GM12892 (cell line): ENCODE data around the gene FAM181A.
A peak's percentile ranks its signal among the peaks of the same experiment; 100 is the strongest.

Source experiments
- DNase-seq: peaks from one replicate; pipeline ENCODE4 v3.0.0; 2011; ENCODE audit not compliant: insufficient read length
- FAIRE-seq: peaks from 2 replicates; lab custom pipeline; 2011; peaks lifted over from hg19 to GRCh38; lab: Jason Lieb, UNC
- POLR2A ChIP-seq: IDR thresholded peaks from 2 replicates; pipeline ENCODE4 v1.6.1; 2011; ENCODE audit warnings: low read depth, low read length, control low read depth
- POLR2AphosphoS5 ChIP-seq: IDR thresholded peaks from 2 replicates; pipeline ENCODE4 v1.6.1; 2011; ENCODE audit warnings: low read depth, low read length, control low read depth
- TAF1 ChIP-seq: IDR thresholded peaks from 2 replicates; pipeline ENCODE4 v1.6.1; 2011; ENCODE audit warnings: low read depth, mild to moderate bottlenecking, control low read depth, low read length, borderline replicate concordance

The FAM181A gene

DNA sequence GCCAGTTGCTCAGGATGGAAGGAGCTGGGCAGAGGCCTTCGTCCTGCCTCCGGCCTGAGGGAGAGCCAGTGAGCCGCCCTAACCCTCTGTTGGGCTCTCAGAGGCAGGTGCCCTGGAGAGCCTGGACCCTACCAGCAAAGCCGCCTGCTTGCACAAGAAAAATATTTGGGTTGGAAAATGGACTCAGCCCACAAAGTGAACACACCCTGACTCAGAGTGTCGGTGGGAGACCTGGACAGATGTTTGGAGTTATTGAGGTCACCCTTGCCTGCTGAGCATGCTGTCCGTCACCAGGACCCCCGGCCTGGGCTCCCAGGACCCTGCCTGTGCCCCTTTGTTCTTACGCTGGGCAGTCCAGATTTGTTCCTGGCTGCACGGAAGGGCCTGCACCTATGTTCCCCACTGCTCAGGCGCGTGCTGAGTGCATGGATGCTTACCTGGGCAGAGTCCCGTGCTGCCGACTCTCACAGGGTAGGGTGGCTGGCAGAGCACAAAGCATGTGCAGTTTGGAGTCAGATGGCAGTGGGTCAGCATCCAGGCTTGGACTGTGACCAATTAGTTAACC is 22.4 kb downstream of the FAM181A start:
- DNase-seq (no peak), FAIRE-seq (no peak)
- TF ChIP-seq POLR2AphosphoS5: no peak
- no peak for TF ChIP-seq TAF1
- no peak for TF ChIP-seq POLR2A

DNA sequence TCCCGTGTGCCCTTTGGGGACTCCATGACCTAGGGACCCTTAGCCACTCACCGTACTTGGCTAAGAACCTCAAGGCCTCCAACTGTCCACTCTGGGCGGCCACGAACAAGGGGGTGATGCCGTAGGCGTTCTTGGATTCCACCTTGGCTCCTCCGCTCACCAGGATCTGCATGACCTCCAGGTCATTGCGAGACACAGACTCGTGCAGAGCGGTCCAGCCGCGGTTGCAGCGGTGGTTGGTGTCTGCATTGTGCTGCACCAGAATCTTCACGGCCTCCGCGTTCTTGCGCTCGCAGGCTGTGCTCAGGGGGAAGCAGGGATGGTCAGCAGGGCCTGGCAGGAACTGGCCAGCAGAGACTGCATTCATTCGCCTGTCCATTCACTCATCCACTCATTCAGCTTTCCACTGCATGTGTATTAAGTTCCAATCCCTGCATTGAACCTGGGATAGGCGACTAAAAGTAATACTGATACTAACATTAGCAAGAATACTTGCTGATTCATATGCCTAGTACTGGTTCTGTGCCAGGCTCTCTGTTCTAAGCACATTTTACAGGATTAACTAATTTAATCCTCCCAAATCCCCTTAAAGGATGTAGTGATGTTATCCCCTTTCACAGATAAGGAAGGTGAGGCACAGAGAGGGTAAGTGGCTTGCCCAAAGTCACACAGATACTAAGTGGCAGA is 23.9 kb downstream of the FAM181A start:
- FAIRE-seq (no peak), DNase-seq (no peak)
- no peak for TF ChIP-seq TAF1
- TF ChIP-seq POLR2AphosphoS5: no peak

DNA sequence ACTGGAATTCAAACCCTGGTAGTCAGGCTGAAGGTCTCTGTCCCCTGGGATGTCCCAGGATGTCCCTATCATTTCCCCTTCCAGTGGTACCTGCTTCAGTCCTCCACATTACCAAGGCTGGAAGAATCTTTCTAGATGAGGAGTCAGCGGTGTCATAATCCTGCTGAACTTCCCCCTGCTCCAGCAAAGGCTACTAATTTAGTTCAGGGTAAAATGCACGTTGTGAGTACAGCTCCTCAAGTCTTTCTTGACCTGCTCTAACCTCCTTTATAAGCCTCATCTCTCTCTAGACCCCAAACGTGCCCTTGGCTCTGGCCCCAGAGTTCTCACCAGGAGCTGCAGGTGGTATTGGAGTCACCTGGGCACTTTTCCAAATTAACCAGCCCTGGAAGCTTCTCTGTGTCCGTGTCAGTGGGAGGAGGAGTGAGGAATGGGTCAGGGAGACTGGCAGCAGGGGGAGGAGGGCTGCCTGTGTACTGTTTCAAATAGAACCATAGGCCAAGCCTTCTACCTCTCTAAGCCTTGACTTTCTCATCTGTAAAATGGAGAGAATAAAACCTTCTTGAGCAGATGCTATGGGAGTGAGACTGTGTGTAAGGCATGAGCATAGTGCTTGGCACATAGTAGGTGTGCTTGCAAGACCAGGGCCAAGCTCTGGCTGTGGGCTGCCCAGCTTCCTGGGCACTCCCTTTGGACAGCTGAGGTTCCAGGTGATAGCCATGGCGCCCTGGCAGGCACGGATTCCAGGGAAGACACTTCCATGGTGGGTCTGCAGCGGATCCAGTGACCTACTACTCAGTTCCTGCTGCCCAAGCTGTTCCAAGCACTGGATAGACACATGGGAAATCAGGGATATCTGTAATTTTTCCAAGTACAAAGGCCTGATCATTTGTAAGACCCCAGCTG is 24.7 kb downstream of the FAM181A start:
- TF ChIP-seq TAF1 (no peak), POLR2AphosphoS5 (no peak), POLR2A (no peak)
- FAIRE-seq (no peak), DNase-seq (no peak)

DNA sequence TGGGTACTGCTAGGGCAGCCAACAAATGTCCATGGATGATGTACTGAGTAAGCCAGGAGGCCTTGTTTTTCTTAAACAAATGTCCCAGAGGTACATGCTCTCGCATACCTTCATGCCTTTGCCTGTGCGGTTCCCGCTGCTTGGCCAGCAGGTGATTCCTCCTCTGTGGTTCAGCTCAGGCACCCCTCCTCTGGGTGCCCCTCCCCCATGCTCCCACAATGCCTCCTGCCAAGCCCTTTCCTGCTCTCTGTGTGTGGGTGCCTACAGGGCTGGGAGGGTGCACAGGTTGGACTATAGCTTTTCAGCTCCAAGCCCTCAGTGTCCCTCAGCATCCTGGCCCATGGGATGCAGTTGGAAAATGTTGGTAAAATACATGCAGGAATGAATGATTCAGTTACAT is 25.7 kb downstream of the FAM181A start:
- no peak for TF ChIP-seq TAF1
- TF ChIP-seq POLR2A: no peak
- no peak for TF ChIP-seq POLR2AphosphoS5
- no peak for FAIRE-seq
- DNase-seq: no peak

DNA sequence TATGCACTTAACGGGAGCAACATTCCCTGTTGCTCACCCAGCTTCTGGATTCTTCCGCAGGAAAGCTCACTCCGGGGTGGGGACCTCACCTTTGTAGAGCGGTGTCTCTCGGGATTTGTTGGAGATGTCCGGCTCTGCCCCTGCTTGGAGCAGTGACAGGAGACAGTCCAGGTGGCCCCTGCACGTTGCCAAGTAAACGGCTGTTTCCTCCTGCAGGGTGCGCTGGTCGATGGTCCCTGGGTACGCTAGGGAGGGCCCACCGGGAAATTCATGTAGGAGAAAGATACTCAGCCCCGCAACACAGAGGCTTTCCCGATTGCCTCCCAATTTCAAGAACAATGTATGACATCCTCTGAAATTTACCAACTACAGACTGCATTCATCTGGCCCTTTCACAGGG is 26.1 kb downstream of the FAM181A start:
- DNase-seq: no peak
- no peak for FAIRE-seq
- no peak for TF ChIP-seq POLR2A

DNA sequence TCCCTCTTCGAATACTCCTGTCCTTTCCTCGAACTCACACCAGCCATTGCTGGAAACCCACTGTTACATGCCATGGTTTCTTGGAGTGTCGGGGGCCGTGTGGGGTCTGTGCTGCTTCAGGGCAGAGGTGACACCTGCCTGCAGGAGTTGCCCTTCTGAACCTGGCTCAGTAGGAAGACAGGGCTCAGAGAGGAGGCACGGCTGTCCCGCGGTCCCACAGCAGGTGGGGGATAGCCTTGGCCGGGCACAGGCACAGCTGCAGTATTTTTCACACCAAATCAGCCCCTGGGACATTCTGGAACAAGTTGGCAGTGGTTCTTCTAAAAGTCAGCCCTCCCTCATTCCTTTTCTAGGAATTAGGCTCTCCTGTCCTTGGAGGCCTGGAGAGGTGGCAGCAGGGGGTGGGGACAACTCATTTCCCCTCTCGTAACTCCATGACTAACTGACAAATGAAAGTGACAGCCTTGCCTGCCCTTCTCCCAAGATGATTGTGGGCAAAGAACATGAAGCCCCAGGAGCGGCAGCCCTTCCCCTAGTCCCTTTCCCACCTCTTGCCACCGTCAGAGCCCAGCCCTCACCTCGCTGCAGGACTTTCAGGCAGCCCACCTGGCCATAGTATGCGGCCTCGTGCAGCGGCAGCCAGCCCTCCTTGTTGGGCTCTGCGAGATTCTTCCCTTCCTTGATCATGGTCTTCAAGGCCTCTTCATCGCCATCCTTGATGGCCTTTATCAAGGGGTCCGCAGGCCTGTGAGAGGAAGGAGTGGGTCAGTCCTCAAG is 26.8 kb downstream of the FAM181A start:
- TF ChIP-seq POLR2AphosphoS5: no peak
- TF ChIP-seq POLR2A: no peak; the same call in 1 of the 2 replicates
- no peak for TF ChIP-seq TAF1
- FAIRE-seq: peak; percentile 50
- no peak for DNase-seq

DNA sequence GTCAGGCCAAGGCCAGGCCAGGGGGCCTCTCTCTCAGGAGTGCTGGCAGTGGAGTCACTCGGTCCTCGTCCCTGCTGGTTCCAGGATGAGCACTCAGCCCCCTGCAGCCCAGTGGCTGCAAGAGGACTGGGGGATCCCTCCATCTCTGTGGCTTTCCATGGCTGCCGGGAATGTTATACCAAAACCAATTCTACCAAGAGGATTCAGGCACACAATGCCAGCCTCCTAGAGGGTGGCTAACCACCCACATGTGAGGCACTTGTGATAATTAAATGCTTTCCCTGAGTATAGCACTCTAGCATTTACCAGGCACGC is 27.3 kb downstream of the FAM181A start:
- no peak for TF ChIP-seq TAF1
- TF ChIP-seq POLR2A: no peak
- no peak for TF ChIP-seq POLR2AphosphoS5
- FAIRE-seq: no peak

DNA sequence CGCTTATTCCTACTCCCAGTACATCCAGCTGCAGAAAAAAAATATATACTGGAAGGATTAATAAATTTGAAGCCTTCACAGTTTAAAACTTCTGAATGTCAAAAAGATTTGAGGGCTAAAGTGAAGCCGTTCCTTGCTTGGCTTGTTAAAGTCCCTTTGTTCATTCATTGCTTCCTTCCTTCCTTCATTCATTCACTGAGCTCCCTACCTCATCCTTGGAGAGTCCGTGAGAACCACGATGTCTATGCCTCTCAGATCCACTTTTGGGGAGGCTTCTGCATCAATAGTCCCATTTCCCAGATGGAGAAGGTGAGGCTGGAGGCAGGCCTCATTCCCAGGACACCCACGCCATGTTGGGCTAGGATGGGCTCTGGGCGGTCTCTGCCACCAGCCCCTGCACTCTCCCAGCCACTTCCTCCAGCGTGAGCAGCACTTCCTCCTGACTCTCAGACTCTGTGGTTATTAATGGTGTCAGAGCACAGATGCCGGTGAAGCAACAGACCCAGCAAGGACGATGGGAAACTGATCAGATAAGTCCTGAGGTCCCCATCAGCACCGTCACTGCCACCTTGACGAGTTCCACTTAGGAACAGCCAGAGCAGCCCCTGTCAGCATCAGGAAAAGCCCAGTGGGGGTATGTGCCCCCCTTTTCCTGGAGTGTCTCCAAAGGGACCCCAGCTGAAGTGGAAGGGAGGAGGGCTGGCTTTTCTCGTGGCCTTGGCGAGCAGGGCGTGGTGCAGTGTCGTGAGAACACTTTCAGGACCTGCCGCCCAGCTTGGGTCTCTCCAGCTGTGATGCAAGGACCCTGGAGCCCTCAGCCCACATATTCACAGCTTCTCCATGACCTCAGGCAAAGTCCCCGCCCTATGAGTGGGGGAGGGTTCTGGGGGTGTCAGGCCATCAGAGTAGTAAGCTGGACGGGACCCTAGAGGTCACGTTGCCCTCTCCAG is 28.0 kb downstream of the FAM181A start:
- no peak for DNase-seq
- peak; percentile 98 for FAIRE-seq
- TF ChIP-seq POLR2AphosphoS5: peak; percentile 69
- TF ChIP-seq POLR2A: peak; percentile 74; the same call in 1 of the 2 replicates
- TF ChIP-seq TAF1: no peak

More for the DNA sequence above, 27.3 kb downstream of the FAM181A start:
- no peak for DNase-seq

DNA sequence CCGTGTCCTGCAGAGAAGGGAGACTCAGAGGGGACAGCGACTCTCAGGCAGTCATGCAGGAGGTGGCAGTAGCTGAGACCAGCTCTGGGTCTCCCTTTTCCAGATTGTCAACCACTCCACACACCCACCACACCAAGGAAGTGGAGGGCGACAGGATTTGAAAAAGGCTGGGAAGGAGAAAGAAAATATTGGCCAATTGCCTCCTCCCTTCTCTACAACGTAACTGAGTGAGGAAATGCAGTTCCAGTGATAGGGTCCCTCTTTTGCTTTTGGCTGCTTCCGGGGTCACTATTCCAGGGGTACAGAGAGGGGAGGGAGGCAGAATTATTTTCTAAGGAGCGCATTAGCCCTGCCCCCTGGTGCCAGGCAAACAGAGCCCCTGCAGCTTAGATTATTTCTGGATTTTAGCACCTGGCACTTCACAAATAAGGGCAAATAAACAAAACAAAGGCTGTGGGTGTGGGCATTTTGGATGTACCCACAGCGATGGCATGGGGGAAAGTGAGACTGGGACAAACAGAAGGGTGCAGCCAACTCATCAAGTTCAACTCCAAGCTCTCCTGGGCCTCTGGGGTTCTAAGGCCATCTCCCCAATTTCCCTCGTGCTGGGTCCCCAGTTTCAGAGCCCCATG is 28.8 kb downstream of the FAM181A start:
- DNase-seq (no peak), FAIRE-seq (peak; percentile 66)
- TF ChIP-seq POLR2AphosphoS5: no peak
- no peak; the same call in 1 of the 2 replicates for TF ChIP-seq TAF1
- no peak for TF ChIP-seq POLR2A
